Measurements from ENCODE around the gene NXNL2.

Gene NXNL2

DNA sequence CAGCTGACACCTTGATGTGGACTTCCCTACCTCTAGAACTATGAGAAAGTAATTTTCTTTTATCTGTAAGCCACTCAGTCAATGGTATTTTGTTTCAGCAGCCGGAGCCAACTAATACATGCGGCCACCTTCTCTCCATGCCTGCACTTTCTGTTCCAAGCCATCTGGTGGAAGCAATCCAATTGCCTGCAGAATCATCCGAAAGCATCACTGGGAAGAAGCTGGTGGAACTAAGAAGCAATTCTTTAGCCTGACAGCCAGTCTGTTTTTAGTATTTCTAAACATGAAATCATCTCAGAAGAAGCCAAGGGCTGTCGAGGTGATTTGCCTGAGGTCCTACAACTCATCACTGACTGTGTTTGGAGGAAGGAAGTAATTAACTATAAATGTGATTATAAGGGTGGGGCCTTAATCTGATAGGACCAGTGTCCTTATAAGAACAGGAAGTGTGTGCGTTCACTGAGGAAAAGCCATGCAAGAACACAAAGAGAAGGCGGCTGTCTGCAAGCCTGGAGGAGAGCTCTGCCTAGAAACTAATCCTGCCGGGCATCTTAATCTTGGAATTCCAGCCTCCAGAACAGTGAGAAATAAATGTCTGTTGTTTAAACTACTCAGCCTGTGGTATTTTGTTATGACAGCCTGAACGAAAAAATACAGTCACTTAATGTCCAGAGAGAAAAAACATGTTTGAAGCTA lies 49.1 kb downstream of the NXNL2 start:
- H3K4me3 Mint-ChIP-seq, result no peak overlapping the region
- peak overlapping the region; percentile 48 for H3K27ac Mint-ChIP-seq
- H3K27me3 Mint-ChIP-seq (ENCODE audit: low read depth, poor library complexity), result peaks cover 14% of the 10 kb centered on the region
- H3K4me1 Mint-ChIP-seq, result no peaks in the 10 kb centered on the region
- H3K9me3 Mint-ChIP-seq, result peaks cover 10% of the 10 kb centered on the region
- H3K36me3 Mint-ChIP-seq (ENCODE audit: low read depth), result no peaks in the 10 kb centered on the region
- DNase-seq, result no peak
- TF ChIP-seq, protein P1, sequence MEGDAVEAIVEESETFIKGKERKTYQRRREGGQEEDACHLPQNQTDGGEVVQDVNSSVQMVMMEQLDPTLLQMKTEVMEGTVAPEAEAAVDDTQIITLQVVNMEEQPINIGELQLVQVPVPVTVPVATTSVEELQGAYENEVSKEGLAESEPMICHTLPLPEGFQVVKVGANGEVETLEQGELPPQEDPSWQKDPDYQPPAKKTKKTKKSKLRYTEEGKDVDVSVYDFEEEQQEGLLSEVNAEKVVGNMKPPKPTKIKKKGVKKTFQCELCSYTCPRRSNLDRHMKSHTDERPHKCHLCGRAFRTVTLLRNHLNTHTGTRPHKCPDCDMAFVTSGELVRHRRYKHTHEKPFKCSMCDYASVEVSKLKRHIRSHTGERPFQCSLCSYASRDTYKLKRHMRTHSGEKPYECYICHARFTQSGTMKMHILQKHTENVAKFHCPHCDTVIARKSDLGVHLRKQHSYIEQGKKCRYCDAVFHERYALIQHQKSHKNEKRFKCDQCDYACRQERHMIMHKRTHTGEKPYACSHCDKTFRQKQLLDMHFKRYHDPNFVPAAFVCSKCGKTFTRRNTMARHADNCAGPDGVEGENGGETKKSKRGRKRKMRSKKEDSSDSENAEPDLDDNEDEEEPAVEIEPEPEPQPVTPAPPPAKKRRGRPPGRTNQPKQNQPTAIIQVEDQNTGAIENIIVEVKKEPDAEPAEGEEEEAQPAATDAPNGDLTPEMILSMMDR (IDR thresholded peaks at IDR 0.05), result no peak

DNA sequence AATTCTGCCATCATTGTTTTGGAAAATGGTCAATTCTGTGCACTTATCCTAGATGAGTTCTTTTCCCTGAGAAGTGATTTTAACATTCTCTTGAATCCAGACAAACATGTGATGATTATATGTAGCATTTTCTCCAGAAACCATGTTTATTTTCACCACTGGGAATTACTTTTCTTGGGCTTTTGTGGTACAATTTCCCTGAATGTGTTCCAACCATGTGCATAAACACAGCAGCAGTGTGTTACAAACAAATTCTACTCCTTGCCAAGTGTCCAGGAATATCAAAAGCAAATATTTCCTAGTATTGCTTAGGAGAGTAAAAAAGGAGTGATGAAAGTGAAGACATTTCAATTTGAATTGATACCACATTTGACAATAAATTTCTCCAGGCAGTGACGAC lies 50.4 kb downstream of the NXNL2 start:
- Mint-ChIP-seq H3K4me1 (no peaks in the 10 kb centered on the region), H3K36me3 (ENCODE audit: low read depth) (no peaks in the 10 kb centered on the region), H3K9me3 (peaks cover 13% of the 10 kb centered on the region), H3K27me3 (ENCODE audit: low read depth, poor library complexity) (peaks cover 14% of the 10 kb centered on the region), H3K4me3 (no peak overlapping the region), H3K27ac (no peak overlapping the region)
- DNase-seq, result no peak
- TF ChIP-seq, protein P1 (IDR thresholded peaks at IDR 0.05), result no peak

DNA sequence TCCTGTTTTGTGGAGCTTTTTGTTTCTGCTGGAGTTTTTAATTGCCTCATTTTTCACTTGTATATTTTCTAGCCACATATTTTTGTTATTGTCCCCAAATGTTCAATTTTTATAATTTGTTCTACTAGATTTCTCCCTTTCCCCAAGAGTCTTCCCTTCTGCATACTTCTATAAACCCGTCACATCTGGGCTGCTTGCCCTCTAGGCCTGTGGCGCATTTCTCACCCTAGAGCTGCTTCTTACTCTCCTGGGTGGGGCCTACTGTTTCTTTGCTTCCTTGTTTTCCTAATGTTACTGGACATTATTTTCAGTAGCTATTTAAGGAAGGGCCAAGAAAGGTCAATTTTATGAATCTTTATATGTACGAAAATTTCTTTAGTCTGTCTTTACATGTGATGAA lies 51.5 kb downstream of the NXNL2 start:
- Mint-ChIP-seq H3K27ac (no peak overlapping the region), H3K27me3 (ENCODE audit: low read depth, poor library complexity) (peaks cover 12% of the 10 kb centered on the region), H3K4me3 (no peak overlapping the region), H3K4me1 (no peaks in the 10 kb centered on the region), H3K36me3 (ENCODE audit: low read depth) (no peaks in the 10 kb centered on the region), H3K9me3 (peaks cover 13% of the 10 kb centered on the region)
- TF ChIP-seq, protein P1 (IDR thresholded peaks at IDR 0.05), result no peak
- no peak for DNase-seq

DNA sequence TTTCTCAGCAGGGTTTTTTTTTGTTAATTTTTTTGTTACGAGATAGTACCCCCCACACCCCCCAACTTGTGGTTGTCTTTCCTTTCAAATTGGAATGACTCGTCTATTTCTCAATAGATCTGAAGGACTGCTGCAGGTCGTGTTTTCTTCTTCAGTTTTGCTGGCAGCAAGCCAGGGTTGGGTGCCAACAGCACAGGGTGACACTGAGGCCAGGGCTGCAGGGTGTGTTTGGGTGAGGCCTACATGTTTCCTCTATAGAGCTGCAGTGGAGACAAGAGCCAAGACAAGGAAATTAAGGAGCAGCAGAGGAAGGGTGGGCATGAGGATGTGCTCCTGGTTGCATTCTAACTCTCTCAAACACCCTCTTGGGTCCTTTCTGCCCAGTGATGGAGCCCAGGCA lies 52.2 kb downstream of the NXNL2 start:
- DNase-seq, result no peak
- H3K4me1 Mint-ChIP-seq, result peaks cover under 1% of the 10 kb centered on the region
- no peaks in the 10 kb centered on the region for H3K36me3 Mint-ChIP-seq (ENCODE audit: low read depth)
- TF ChIP-seq, protein P1 (IDR thresholded peaks at IDR 0.05), result no peak
- H3K9me3 Mint-ChIP-seq, result peaks cover 13% of the 10 kb centered on the region
- H3K27ac Mint-ChIP-seq, result no peak overlapping the region
- H3K27me3 Mint-ChIP-seq (ENCODE audit: low read depth, poor library complexity), result peaks cover 7% of the 10 kb centered on the region
- H3K4me3 Mint-ChIP-seq, result no peak overlapping the region

DNA sequence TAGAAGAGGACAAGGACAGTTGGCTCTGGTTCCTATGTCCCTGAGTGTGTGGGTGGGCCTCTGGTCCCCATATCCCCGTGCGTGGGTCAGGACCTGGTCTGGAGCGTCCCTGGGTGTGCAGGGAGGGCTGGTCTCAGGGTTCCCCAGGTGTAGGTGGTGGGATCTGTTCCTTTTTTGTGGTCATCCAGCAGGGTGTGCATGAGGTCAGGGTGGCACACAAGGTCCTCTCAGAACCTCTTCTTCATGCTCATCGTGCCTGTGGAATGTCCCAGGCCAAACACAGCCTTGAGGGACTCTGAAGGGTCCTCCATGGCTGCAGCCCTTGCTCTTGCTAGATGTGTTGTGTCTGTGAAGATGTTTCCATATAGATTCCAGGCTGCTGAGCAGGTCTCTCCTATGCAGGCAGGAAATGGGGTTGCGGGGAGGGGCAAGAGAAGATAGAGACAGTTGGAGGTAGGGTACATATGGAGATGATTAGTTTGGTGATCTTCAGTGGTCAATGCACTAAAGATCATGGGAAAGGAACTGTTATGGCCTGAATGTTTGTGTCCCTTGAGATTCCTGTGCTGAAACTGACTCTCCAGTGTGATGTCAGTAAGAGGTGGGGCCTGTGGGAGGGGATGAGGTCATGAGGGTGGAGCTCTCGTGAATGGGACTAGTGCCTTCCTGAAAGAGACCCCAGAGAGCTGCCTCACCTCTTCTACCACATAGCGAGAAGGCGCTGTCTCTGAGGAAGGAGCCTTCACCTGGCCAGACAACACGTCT lies 53.1 kb downstream of the NXNL2 start:
- Mint-ChIP-seq H3K4me1 (peaks cover 9% of the 10 kb centered on the region), H3K4me3 (no peak overlapping the region), H3K27me3 (ENCODE audit: low read depth, poor library complexity) (peaks cover 9% of the 10 kb centered on the region), H3K27ac (no peak overlapping the region), H3K9me3 (peaks cover 13% of the 10 kb centered on the region), H3K36me3 (ENCODE audit: low read depth) (no peaks in the 10 kb centered on the region)
- TF ChIP-seq, protein P1 (IDR thresholded peaks at IDR 0.05), result no peak
- no peak for DNase-seq

Measured in nephron progenitor cell (in vitro differentiated cells).